Measurements from ENCODE around the gene AKR7A2. TPM values are rescaled to one million over a fixed set of nuclear protein-coding genes. Genes with fewer than 3 reads are reported as not detected.

AKR7A2 gene
- total and polyA plus RNA-seq, 2 donors (not counting 1 experiment from before 2014, with no cell fraction given): 31.3 to 63.6 TPM

- H3K4me1 ChIP-seq (ENCODE audit: control insufficient read depth, extremely low read depth, insufficient read depth, low read length): peaks cover 10% of the 10 kb centered on the region
Measured at GRCh38 chr1:19344831-19345230, 32.9 kb upstream of the AKR7A2 start.

GRCh38 chr1:19344372-19344810, 32.4 kb upstream of the AKR7A2 start:
- Histone ChIP-seq H3K9ac (ENCODE audit: insufficient read depth, low read length) (no peak overlapping the region), H3K36me3 (ENCODE audit: control insufficient read depth, insufficient read depth, low read length) (peaks cover 33% of the 10 kb centered on the region), H3K4me1 (ENCODE audit: control insufficient read depth, extremely low read depth, insufficient read depth, low read length) (peaks cover 10% of the 10 kb centered on the region), H3K4me2 (ENCODE audit: extremely low read depth, insufficient read depth, low read length) (no peak overlapping the region), H3K27me3 (ENCODE audit: control insufficient read depth, insufficient read depth, low read length) (no peaks in the 10 kb centered on the region), H3K79me2 (ENCODE audit: control insufficient read depth, insufficient read depth, low read length) (no peaks in the 10 kb centered on the region), H3K4me3 (replicated peaks in 1 of 4; ENCODE audit: control extremely low read depth in 1 of 4, insufficient read depth in 1 of 4, low read depth in 3 of 4, low read length in 4 of 4) (no peak overlapping the region), H4K20me1 (ENCODE audit: control insufficient read depth, extremely low read depth, insufficient read depth, low read length) (no peaks in the 10 kb centered on the region), H3K27ac (ENCODE audit: insufficient read depth, low read length) (no peak overlapping the region), H2AFZ (ENCODE audit: low read length) (no peak overlapping the region), H3K9me3 (ENCODE audit: control insufficient read depth, insufficient read depth, low read depth, low read length) (no peaks in the 10 kb centered on the region)
- peak; percentile 81 to 83 for TF ChIP-seq CTCF (conservative IDR thresholded peaks at IDR 0.05 in 1 of 2, IDR thresholded peaks at IDR 0.05 in 1 of 2; ENCODE audit: low read depth in 1 of 2, low read length in 2 of 2)
- TF ChIP-seq EZH2 (IDR thresholded peaks at IDR 0.05; ENCODE audit: low read length, missing control alignments): no peak
- peak; percentile 21 to 32 for DNase-seq (ENCODE audit: low read depth in 2 of 2)

More at GRCh38 chr1:19344831-19345230, 32.9 kb upstream of the AKR7A2 start:
- TF ChIP-seq CTCF (conservative IDR thresholded peaks at IDR 0.05 in 1 of 2, IDR thresholded peaks at IDR 0.05 in 1 of 2; ENCODE audit: low read depth in 1 of 2, low read length in 2 of 2): no peak
- no peak for TF ChIP-seq EZH2 (IDR thresholded peaks at IDR 0.05; ENCODE audit: low read length, missing control alignments)
- Histone ChIP-seq H3K4me3 (replicated peaks in 1 of 4; ENCODE audit: control extremely low read depth in 1 of 4, insufficient read depth in 1 of 4, low read depth in 3 of 4, low read length in 4 of 4) (no peak overlapping the region), H2AFZ (ENCODE audit: low read length) (no peak overlapping the region), H3K27me3 (ENCODE audit: control insufficient read depth, insufficient read depth, low read length) (no peaks in the 10 kb centered on the region), H3K36me3 (ENCODE audit: control insufficient read depth, insufficient read depth, low read length) (peaks cover 35% of the 10 kb centered on the region), H3K79me2 (ENCODE audit: control insufficient read depth, insufficient read depth, low read length) (no peaks in the 10 kb centered on the region), H3K4me2 (ENCODE audit: extremely low read depth, insufficient read depth, low read length) (no peak overlapping the region), H3K9ac (ENCODE audit: insufficient read depth, low read length) (no peak overlapping the region), H3K9me3 (ENCODE audit: control insufficient read depth, insufficient read depth, low read depth, low read length) (no peaks in the 10 kb centered on the region), H3K27ac (ENCODE audit: insufficient read depth, low read length) (no peak overlapping the region), H4K20me1 (ENCODE audit: control insufficient read depth, extremely low read depth, insufficient read depth, low read length) (no peaks in the 10 kb centered on the region)
- no peak for DNase-seq (ENCODE audit: low read depth in 2 of 2)

- Histone ChIP-seq H3K36me3 (ENCODE audit: control insufficient read depth, insufficient read depth, low read length) (peaks cover 30% of the 10 kb centered on the region), H3K4me2 (ENCODE audit: extremely low read depth, insufficient read depth, low read length) (no peak overlapping the region), H2AFZ (ENCODE audit: low read length) (no peak overlapping the region), H3K9me3 (ENCODE audit: control insufficient read depth, insufficient read depth, low read depth, low read length) (no peaks in the 10 kb centered on the region), H3K27me3 (ENCODE audit: control insufficient read depth, insufficient read depth, low read length) (no peaks in the 10 kb centered on the region), H4K20me1 (ENCODE audit: control insufficient read depth, extremely low read depth, insufficient read depth, low read length) (no peaks in the 10 kb centered on the region), H3K27ac (ENCODE audit: insufficient read depth, low read length) (no peak overlapping the region), H3K79me2 (ENCODE audit: control insufficient read depth, insufficient read depth, low read length) (no peaks in the 10 kb centered on the region), H3K9ac (ENCODE audit: insufficient read depth, low read length) (no peak overlapping the region), H3K4me1 (ENCODE audit: control insufficient read depth, extremely low read depth, insufficient read depth, low read length) (peaks cover 10% of the 10 kb centered on the region), H3K4me3 (replicated peaks in 1 of 4; ENCODE audit: control extremely low read depth in 1 of 4, insufficient read depth in 1 of 4, low read depth in 3 of 4, low read length in 4 of 4) (no peak overlapping the region)
- TF ChIP-seq EZH2 (IDR thresholded peaks at IDR 0.05; ENCODE audit: low read length, missing control alignments) (no peak), CTCF (conservative IDR thresholded peaks at IDR 0.05 in 1 of 2, IDR thresholded peaks at IDR 0.05 in 1 of 2; ENCODE audit: low read depth in 1 of 2, low read length in 2 of 2) (no peak)
- DNase-seq (ENCODE audit: low read depth in 2 of 2): no peak
Measured at GRCh38 chr1:19343617-19344350, 31.8 kb upstream of the AKR7A2 start.

All from fibroblast of lung (primary cell).